Hematopoietic multipotent progenitor cell treated with erythropoietin and hydrocortisone succinate and interleukin-3 and kit ligand, for 4 days (in vitro differentiated cells): ENCODE data around the gene GALNT10.
"Not testable (repeated sequence)": the region's sequence is repeated elsewhere in the genome, so short reads cannot be mapped to it uniquely, and the experiment has no call there.

Experiments
- DNase-seq: peaks from one replicate; pipeline ENCODE4 v3.0.0-alpha.2; 2015

Gene GALNT10

GRCh38 chr5:154190595-154191304 is at the start of gene GALNT10:
Gene GALNT10, plus strand, starts transcription at chr5:154190733. Its CDS starts 134 bp downstream, at chr5:154190867.
- peak; percentile 85 for DNase-seq

GRCh38 chr5:154141745-154142221 is 48.8 kb upstream of the GALNT10 start:
- DNase-seq = no peak

GRCh38 chr5:154143211-154143641 is 47.3 kb upstream of the GALNT10 start:
- no peak for DNase-seq

- DNase-seq = no peak
Measured at GRCh38 chr5:154145268-154145667, 45.3 kb upstream of the GALNT10 start.

GRCh38 chr5:154146409-154146808 is 44.1 kb upstream of the GALNT10 start:
- no peak for DNase-seq

GRCh38 chr5:154147666-154148065 is 42.9 kb upstream of the GALNT10 start:
- no peak for DNase-seq

GRCh38 chr5:154150471-154150870 is 40.1 kb upstream of the GALNT10 start:
- DNase-seq = not testable (repeated sequence)

- DNase-seq = peak; percentile 18
Measured at GRCh38 chr5:154157483-154158378, 32.8 kb upstream of the GALNT10 start.

- DNase-seq = no peak
Measured at GRCh38 chr5:154158379-154158737, 32.2 kb upstream of the GALNT10 start.

GRCh38 chr5:154159343-154159742 is 31.2 kb upstream of the GALNT10 start:
- DNase-seq = no peak

- no peak for DNase-seq
Measured at GRCh38 chr5:154162539-154163151, 27.9 kb upstream of the GALNT10 start.

- no peak for DNase-seq
Measured at GRCh38 chr5:154163327-154164248, 26.9 kb upstream of the GALNT10 start.

GRCh38 chr5:154164249-154164581 is 26.3 kb upstream of the GALNT10 start:
- DNase-seq = no peak

GRCh38 chr5:154165886-154166285 is 24.6 kb upstream of the GALNT10 start:
- no peak for DNase-seq

GRCh38 chr5:154166901-154167791 is 23.4 kb upstream of the GALNT10 start:
- no peak for DNase-seq

GRCh38 chr5:154168395-154168794 is 22.1 kb upstream of the GALNT10 start:
- no peak for DNase-seq

GRCh38 chr5:154172785-154173184 is 17.7 kb upstream of the GALNT10 start:
- no peak for DNase-seq

- no peak for DNase-seq
Measured at GRCh38 chr5:154174091-154174490, 16.4 kb upstream of the GALNT10 start.

- DNase-seq = no peak
Measured at GRCh38 chr5:154176181-154176580, 14.4 kb upstream of the GALNT10 start.

GRCh38 chr5:154178661-154179060 is 11.9 kb upstream of the GALNT10 start:
- DNase-seq = no peak
